ENCODE data around the gene GRID2. TPM values are rescaled to one million over a fixed set of nuclear protein-coding genes. Genes with fewer than 3 reads are reported as not detected.
"Not testable (repeated sequence)": the region's sequence is repeated elsewhere in the genome, so short reads cannot be mapped to it uniquely, and the experiment has no call there.

The GRID2 gene
- 1 to 10 TPM; 3.0 to 6.6 (median 4.8) TPM for polyA plus RNA-seq (ENCODE audit: insufficient read length in 4 of 4)

- peak in 2 of 4 donors; percentile 26 to 32 for DNase-seq (ENCODE audit: low read depth in 4 of 4, low spot score in 2 of 4)
These were observed at the start of gene GRID2 for GRCh38 chr4:92303621-92304027. TSS of gene GRID2 (plus strand) at chr4:92303966.

- DNase-seq (ENCODE audit: low read depth in 4 of 4, low spot score in 2 of 4) = no peak
These were observed 49.6 kb upstream of the GRID2 start for GRCh38 chr4:92253986-92254671.

- no peak for DNase-seq (ENCODE audit: low read depth in 4 of 4, low spot score in 2 of 4)
These were observed 48.9 kb upstream of the GRID2 start for GRCh38 chr4:92254767-92255442.

- no peak for DNase-seq (ENCODE audit: low read depth in 4 of 4, low spot score in 2 of 4)
These were observed 47.9 kb upstream of the GRID2 start for GRCh38 chr4:92255920-92256244.

DNA sequence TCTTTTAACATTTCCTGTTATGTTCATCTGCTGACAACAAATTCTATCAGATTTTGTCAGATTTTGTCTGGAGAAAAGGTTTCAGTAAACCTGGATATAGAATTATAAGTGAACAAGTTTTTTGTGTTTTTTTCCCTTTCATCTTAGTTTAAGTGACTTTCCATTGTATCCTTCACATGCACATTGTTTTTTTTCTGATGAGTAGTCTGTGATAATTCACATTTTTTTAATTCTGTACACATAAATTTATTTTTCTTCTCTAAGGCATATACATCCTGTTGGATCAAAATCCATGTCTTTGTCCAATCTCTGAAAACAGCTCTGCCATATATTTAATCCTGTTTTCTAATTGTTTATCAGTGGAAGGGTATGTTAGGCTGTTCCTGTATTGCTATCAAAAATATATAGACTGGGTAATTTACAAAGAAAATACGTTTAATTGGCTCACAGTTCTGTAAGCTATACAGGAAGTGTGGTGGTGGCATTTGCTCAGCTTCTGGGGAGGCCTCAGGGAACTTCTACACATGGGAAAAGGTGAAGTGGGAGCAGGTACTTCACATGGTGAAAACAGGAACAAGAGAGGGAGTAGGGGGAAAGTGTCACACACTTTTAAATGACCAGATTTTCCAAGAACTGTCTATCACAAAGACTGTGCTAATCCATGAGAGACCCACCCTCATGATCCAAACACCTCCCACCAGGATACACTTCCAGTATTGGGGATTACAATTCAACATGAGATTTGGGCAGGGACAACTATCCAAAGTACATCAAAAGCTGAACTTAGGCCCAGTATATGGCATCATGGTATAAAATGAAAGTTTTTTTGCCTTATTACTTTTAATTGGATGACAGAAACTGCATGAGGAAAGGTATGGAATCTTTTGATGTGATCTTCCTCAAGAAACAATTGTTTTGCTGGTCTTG lies 45.6 kb upstream of the GRID2 start:
- no peak for DNase-seq (ENCODE audit: low read depth in 4 of 4, low spot score in 2 of 4)

DNA sequence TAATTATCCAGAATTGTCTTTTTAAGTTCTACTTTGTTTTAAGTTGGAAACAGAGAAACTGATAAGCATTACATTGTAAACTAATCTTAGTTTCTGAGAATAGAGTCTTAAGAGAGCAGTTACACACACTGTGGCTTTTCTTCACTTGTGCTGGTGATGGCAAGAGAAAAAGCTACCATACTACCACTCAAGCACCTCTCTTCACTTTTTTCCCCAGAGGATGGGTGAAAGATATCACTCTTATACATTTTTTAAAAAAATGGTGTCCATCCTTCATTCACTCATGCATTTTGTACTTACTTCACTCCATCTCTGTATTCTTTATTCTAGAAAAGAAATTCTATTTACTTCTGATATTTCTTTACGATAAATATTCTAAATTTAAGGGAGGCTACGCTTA lies 42.5 kb upstream of the GRID2 start:
- no peak for DNase-seq (ENCODE audit: low read depth in 4 of 4, low spot score in 2 of 4)

DNA sequence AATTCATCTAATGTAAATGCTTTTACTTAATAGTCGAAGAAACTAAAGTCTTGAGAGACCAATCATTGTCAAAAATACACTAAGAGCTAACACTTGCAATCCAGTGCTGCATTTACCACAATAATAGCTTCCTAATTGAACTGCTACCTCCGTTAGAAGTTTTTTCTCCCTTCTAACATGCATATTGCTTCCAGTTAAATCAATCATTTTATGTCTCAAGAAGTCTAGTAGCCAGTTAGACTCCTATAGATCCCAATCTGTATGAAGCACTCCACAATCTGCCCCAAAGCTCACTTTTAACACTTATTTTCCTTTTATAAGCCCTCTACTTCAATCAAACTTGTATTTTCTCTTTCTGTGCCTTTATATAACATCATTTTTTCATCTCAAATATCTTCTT lies 41.4 kb upstream of the GRID2 start:
- DNase-seq (ENCODE audit: low read depth in 4 of 4, low spot score in 2 of 4) = no peak

DNA sequence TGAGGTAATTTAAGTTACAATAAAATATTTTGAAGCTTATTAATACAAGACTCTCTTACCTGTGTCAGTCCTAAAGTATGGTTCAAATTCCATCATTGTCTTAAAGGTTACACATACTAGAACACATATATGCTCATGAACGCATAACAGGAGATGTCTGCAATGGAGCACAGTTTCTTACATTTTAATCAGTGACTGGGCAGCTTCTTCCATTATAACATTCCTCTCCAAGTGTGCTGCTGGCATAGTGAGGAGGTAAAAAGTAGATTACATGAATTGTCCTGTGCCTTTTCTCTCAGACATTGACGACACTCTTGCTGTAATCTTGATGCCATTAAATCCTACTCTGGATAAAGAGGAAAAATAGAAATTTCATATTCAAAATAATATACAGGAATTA lies 40.8 kb upstream of the GRID2 start:
- DNase-seq (ENCODE audit: low read depth in 4 of 4, low spot score in 2 of 4) = no peak

DNA sequence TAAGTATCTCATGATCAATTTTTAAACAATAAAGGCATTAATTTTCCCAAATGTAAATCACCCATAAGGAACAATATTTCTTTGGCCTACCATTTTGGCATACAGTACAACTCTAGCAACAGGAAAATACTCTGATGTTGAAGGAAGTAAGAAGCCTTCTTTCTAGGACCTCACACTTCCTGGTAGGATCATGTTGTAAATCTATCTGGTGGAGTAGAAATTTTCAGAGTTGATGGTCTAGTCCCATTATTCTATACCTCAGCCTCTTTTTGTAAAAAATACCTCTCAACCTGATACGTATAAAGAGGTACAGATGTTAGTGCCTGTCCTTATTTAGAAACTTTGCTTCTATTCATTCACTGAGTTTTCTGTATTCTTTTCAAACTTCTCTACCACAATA lies 40.2 kb upstream of the GRID2 start:
- no peak for DNase-seq (ENCODE audit: low read depth in 4 of 4, low spot score in 2 of 4)

DNA sequence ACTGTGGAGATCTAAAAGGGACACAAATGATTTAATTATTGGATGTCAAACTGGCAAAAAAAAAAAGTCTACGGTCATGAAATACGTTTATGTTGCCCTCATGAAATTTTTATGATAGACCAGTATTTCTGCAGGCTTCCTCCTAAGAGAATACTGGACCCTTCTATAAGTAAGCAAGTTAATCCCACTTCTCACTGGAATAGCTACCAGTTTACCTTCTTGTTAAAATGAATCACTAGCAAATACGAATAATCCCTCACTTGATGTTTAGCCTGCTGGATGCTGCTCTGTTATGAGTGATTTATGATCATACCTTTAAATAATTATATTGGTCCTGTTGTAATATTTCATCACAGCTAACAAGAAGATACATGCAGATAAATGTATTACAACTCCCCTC lies 39.6 kb upstream of the GRID2 start:
- DNase-seq (ENCODE audit: low read depth in 4 of 4, low spot score in 2 of 4) = no peak

- peak in 1 of 4 donors; percentile 8 for DNase-seq (ENCODE audit: low read depth in 4 of 4, low spot score in 2 of 4)
These were observed 38.7 kb upstream of the GRID2 start for GRCh38 chr4:92265021-92265420.

DNA sequence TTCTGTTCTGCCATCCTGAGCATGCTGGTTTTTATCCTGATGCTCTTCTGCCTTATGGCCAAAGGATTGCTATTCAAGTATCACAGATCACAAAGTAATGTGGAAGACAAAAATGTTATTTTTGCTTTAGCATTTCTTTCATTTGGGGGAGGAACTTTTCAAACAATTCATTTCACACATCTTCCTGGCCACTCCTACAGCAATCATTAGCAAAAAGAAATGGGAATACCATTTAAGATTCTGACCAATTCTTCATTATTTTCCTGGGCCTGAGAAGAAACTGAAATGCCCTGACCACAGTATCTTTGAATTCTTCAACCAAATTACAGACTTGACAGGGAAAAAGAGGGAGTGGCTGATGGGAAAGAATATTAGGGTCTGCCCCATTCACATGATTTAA lies 38.0 kb upstream of the GRID2 start:
- no peak for DNase-seq (ENCODE audit: low read depth in 4 of 4, low spot score in 2 of 4)

DNA sequence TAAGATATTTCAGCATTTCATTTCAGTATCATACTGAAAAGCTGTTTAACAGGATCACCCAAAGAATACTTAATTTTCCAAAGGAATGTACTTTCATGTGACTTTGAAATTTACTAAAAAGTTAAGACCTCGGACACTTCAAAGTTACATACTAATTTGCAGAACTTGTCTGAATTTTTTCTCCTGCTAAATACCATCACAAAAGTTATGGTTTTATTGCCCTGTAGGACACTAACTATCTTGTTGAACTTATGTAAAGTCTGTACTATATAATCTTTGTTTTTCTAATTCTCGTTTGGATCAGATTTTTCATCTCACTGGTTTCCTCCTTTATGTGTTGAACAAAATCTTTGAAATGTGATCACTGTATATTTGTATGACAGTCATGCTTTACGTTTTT lies 37.2 kb upstream of the GRID2 start:
- DNase-seq (ENCODE audit: low read depth in 4 of 4, low spot score in 2 of 4) = no peak

- no peak for DNase-seq (ENCODE audit: low read depth in 4 of 4, low spot score in 2 of 4)
These were observed 35.1 kb upstream of the GRID2 start for GRCh38 chr4:92268642-92269041.

- DNase-seq (ENCODE audit: low read depth in 4 of 4, low spot score in 2 of 4) = no peak
These were observed 32.9 kb upstream of the GRID2 start for GRCh38 chr4:92270908-92271307.

- not testable (repeated sequence) for DNase-seq (ENCODE audit: low read depth in 4 of 4, low spot score in 2 of 4)
These were observed 32.2 kb upstream of the GRID2 start for GRCh38 chr4:92271551-92271950.

DNA sequence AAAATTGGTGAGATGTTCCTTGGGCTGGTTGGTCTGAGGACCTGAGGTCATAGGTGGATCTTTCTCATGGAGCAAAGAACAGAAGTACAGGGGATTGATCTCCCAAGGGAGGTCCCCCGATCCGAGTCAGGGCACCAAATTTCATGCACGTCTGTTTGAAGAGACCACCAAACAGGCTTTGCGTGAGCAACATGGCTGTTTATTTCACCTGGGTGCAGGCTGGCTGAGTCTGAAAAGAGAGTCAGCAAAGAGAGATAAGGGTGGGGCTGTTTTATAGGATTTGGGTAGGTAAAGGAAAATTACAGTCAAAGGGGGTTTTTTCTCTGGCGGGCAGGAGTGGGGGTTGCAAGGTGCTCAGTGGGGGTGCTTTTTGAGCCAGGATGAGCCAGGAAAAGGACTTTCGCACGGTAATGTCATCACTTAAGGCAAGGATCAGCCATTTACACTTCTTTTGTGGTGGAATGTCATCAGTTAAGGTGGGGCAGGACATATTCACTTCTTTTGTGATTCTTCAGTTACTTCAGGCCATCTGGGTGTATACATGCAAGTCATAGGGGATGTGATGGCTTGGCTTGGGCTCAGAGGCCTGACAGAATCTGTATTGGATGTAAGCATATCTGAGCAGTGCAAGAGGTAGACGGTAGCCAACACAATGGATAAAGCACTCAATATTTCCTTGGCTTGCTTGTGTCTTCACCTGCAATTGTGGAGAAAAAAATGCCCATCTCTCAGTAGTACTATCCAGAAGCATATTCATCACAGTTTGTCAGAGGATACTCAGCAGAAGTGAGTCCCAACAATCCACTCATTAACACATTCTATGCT lies 26.5 kb upstream of the GRID2 start:
- DNase-seq (ENCODE audit: low read depth in 4 of 4, low spot score in 2 of 4) = not testable (repeated sequence)

DNA sequence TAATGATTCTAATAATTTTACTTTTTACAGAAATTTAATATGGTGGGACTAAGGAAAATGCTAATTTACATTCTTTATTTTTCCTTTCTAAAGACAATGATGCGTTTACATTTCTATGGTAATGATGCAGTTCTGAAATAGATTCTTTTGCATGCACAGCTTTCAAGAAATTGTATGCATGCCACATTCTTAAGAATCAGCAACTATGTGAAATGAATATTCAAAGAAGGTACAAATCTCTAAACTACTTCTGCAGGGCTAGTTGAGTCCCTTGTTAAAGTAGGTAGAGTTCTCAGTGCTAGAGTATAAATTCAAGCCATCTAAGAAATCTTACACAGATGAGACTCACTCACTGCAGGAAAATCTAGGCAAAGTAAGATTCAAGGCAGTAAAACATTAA lies 24.5 kb upstream of the GRID2 start:
- DNase-seq (ENCODE audit: low read depth in 4 of 4, low spot score in 2 of 4) = no peak

GRCh38 chr4:92299152-92299551 lies 4.6 kb upstream of the GRID2 start:
- no peak for DNase-seq (ENCODE audit: low read depth in 4 of 4, low spot score in 2 of 4)

GRCh38 chr4:92304121-92304520 lies 355 bp downstream of the GRID2 start:
- DNase-seq (ENCODE audit: low read depth in 4 of 4, low spot score in 2 of 4) = peak in 1 of 4 donors; percentile 13

DNA sequence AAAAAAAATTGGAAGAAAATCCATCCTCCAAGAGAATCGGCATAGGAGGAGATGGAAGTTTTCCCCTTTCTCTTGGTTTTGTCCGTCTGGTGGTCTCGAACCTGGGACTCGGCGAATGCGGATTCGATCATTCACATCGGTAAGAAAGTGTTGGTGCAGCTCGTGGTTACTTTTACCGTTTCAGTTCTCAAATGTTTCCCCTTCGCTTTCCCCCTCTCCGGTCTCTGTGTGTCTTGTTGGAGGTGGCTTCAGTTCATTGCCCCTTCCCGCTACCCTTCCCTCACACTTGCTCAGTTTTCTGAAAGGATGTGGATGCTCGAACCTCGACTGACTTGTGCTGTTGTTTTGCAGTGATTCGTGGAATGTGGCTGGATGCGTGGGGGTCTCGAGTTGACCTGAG lies 840 bp downstream of the GRID2 start:
- peak in 2 of 4 donors; percentile 14 to 21 for DNase-seq (ENCODE audit: low read depth in 4 of 4, low spot score in 2 of 4)

All from left renal cortex interstitium (tissue), 4 donors.